Measurements from ENCODE around the gene SSMEM1.
"Not testable (repeated sequence)": the region's sequence is repeated elsewhere in the genome, so short reads cannot be mapped to it uniquely, and the experiment has no call there.

The SSMEM1 gene

DNA sequence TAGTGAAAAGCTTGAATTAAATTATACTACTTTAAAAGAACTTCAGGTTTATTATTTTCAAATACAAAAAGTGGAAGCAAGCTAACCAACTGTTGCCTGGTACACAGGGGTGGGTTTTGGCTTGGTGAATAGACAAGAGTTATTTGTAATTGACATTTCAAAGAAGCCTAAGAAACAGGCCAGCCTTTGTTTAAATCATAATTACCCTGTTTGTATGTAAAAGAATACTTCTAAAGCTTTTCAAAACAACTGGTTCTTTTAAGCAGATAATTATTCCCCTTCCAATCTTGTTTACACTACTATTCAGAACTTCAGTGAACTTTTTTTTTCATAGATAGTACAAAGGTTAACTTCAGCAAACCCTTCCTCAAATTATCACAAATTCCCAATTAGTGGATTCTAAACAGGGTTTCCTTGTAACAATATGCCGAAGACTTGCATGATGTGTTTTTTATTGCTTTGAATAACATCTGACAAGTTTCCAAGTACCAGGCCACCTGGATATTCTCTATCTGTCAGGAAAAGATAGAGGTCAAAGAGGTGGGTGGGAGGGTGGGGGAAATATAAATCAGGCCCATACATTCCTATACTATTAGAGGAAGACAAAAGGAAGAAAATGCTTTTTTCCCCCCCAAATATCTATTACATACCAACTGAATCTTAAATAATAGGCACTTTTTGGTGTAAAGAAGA lies 20.4 kb downstream of the SSMEM1 start:
- ChIA-PET CTCF (interaction anchor here (1.3 to 3.0 kb wide), 3 partner anchors 9 to 15 kb away, joined by 4 to 12 read pairs (median 6); no protein-coding TSS in a partner anchor), POLR2A (no interaction called here)
- DNase-seq (ENCODE audit: extremely low spot score), result no peak
- TF ChIP-seq, protein P1, sequence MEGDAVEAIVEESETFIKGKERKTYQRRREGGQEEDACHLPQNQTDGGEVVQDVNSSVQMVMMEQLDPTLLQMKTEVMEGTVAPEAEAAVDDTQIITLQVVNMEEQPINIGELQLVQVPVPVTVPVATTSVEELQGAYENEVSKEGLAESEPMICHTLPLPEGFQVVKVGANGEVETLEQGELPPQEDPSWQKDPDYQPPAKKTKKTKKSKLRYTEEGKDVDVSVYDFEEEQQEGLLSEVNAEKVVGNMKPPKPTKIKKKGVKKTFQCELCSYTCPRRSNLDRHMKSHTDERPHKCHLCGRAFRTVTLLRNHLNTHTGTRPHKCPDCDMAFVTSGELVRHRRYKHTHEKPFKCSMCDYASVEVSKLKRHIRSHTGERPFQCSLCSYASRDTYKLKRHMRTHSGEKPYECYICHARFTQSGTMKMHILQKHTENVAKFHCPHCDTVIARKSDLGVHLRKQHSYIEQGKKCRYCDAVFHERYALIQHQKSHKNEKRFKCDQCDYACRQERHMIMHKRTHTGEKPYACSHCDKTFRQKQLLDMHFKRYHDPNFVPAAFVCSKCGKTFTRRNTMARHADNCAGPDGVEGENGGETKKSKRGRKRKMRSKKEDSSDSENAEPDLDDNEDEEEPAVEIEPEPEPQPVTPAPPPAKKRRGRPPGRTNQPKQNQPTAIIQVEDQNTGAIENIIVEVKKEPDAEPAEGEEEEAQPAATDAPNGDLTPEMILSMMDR (IDR thresholded peaks at IDR 0.05; ENCODE audit: control extremely low read depth, extremely low read depth, low read depth, missing control alignments), result no peak

DNA sequence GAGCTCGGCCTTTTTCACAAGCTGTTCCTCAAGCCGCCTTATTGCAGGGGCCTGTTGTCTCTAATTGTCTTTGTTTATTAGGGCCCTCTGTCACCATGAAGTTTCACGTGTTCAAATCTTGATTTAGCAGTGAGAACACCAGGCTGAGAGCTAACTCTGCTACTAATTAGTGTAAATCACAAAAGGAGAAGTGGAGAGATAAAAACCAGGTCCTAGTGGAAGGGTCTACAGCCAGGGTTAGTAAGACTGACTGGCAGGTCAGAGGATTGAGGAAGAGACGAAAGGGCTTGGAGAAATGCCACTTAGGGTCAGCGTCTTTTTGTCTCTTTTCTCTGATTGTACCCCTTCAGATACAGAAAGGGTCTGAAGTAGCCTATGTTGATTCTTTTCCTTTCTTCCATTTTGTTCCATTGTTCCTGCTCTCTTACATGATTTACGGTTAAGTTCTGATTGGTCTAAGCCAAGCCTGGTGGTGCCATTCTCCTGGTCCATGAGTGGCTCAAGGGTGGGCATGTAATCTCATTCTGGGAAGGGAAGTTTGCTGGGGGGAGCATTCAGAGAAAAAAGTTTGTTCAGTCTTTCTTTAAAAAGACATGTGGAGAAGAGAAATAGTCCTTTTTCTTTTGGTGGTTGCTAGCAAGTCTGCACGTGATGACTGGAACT lies 21.3 kb downstream of the SSMEM1 start:
- ChIA-PET CTCF (interaction anchor here (1.3 to 3.0 kb wide), 4 partner anchors 10 to 14 kb away, joined by 3 to 12 read pairs (median 5); no protein-coding TSS in a partner anchor), POLR2A (no interaction called here)
- TF ChIP-seq, protein P1 (IDR thresholded peaks at IDR 0.05; ENCODE audit: control extremely low read depth, extremely low read depth, low read depth, missing control alignments), result no peak
- DNase-seq (ENCODE audit: extremely low spot score), result no peak

- POLR2A ChIA-PET; DNase-seq (ENCODE audit: extremely low spot score): not testable (repeated sequence)
- CTCF ChIA-PET, result interaction anchor here (1.4 to 3.0 kb wide), 2 partner anchors 11 to 13 kb away, joined by 3 to 12 read pairs; no protein-coding TSS in a partner anchor
Measured at GRCh38 chr7:130229981-130230380, 22.3 kb downstream of the SSMEM1 start.

GRCh38 chr7:130231792-130232191 lies 24.1 kb downstream of the SSMEM1 start:
- no peak for DNase-seq (ENCODE audit: extremely low spot score)
- TF ChIP-seq, protein P1 (IDR thresholded peaks at IDR 0.05; ENCODE audit: control extremely low read depth, extremely low read depth, low read depth, missing control alignments), result no peak
- CTCF ChIA-PET, result interaction anchor here (0.7 kb wide), 1 partner anchor 13 kb away, joined by 3 read pairs; no protein-coding TSS in a partner anchor
- POLR2A ChIA-PET, result no interaction called here

DNA sequence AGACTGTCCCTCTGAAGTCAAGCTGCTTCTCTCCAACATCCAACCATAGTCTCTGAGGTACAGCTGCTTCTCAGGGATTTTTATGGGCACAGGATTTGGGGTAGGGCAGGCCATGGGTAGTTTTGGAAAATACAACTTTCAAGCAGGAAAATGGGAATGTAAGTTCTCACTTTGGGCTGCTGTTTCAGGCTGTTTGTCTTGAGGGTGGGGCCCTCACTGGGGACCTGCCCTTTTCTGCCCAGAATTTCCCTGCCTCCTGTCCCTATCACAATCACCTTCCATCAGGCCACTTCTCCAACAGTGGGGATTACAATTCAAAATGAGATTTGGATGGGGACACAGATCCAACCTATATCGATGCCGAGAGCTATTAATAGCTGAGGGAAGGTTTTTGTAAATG lies 24.5 kb downstream of the SSMEM1 start:
- ChIA-PET POLR2A (no interaction called here), CTCF (interaction anchor here (0.7 to 1.1 kb wide), 2 partner anchors 13 to 23 kb away, joined by 3 read pairs; no protein-coding TSS in a partner anchor)
- TF ChIP-seq, protein P1 (IDR thresholded peaks at IDR 0.05; ENCODE audit: control extremely low read depth, extremely low read depth, low read depth, missing control alignments), result no peak
- no peak for DNase-seq (ENCODE audit: extremely low spot score)

GRCh38 chr7:130234078-130234477 lies 26.4 kb downstream of the SSMEM1 start:
- CTCF ChIA-PET, result no interaction called here
- POLR2A ChIA-PET, result no interaction called here

DNA sequence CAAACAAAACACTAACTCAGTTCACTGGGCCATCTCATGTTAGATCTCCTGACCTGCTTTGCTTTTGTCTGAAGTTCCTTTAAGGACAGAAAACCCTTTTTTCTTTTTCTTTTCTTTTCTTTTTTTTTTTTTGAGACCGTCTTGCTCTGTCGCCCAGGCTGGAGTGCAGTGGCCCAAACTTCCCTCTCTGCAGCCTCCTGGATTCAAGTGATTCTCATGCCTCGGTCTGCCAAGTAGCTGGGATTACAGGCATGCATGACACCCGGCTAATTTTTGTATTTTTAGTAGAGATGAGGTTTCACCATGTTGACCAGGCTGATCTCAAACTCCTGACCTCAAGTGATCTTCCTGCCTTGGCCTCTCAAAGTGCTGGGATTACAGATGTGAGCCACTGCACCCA lies 28.7 kb downstream of the SSMEM1 start:
- POLR2A ChIA-PET; DNase-seq (ENCODE audit: extremely low spot score): not testable (repeated sequence)
- CTCF ChIA-PET, result interaction anchor here (0.6 to 1.4 kb wide), 3 partner anchors 9 to 596 kb away, joined by 3 read pairs; no protein-coding TSS in a partner anchor

More at GRCh38 chr7:130234078-130234477, 26.4 kb downstream of the SSMEM1 start:
- TF ChIP-seq, protein P1 (IDR thresholded peaks at IDR 0.05; ENCODE audit: control extremely low read depth, extremely low read depth, low read depth, missing control alignments), result no peak
- DNase-seq (ENCODE audit: extremely low spot score), result no peak
